ENCODE results near the gene SEPHS1. TPM values are rescaled to one million over a fixed set of nuclear protein-coding genes. Genes with fewer than 3 reads are reported as not detected.
"Not testable (repeated sequence)": the region's sequence is repeated elsewhere in the genome, so short reads cannot be mapped to it uniquely, and the experiment has no call there.

Gene SEPHS1
- total and polyA plus RNA-seq, 12 donors, result 17.6 to 38.9 (median 29.5) TPM

DNA sequence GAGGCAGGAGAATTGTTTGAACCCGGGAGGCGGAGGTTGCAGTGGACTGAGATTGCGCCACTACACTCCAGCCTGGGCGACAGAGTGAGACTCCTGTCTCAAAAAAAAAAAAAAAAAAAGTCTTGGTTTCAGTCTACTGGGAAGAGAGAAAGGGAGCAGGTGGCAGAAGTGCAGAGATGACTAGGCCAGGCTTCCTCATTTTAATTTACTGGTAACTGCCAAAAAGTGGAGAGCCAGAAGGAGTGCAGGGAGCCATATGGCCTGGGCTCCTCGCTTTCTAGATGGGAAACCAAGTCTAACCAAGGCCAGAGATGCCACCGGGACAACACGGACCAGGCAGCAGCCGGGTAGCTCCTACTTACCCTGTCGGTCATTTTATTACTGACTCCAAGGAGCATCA is 12.2 kb downstream of the SEPHS1 start:
- intact Hi-C loops (cut with DNase I), result no loop called here
- Histone ChIP-seq H3K9me3 (peaks cover 0 to 3% (median 0%) of the 10 kb centered on the region in 11 donors), H3K4me1 (peaks cover 5 to 36% (median 28%) of the 10 kb centered on the region in 9 donors), H3K27ac (no peak overlapping the region), H3K4me3 (no peak overlapping the region), H3K36me3 (peaks cover 0 to 88% (median 23%) of the 10 kb centered on the region in 9 donors), H3K27me3 (no peaks in the 10 kb centered on the region)
- ATAC-seq (no peak), DNase-seq (no peak)
- TF ChIP-seq, protein P1, sequence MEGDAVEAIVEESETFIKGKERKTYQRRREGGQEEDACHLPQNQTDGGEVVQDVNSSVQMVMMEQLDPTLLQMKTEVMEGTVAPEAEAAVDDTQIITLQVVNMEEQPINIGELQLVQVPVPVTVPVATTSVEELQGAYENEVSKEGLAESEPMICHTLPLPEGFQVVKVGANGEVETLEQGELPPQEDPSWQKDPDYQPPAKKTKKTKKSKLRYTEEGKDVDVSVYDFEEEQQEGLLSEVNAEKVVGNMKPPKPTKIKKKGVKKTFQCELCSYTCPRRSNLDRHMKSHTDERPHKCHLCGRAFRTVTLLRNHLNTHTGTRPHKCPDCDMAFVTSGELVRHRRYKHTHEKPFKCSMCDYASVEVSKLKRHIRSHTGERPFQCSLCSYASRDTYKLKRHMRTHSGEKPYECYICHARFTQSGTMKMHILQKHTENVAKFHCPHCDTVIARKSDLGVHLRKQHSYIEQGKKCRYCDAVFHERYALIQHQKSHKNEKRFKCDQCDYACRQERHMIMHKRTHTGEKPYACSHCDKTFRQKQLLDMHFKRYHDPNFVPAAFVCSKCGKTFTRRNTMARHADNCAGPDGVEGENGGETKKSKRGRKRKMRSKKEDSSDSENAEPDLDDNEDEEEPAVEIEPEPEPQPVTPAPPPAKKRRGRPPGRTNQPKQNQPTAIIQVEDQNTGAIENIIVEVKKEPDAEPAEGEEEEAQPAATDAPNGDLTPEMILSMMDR (IDR thresholded peaks at IDR 0.05), result no peak
- WGBS, 2 donors, result 93 to 94% methylated on average over 9 of the region's 9 CpGs

DNA sequence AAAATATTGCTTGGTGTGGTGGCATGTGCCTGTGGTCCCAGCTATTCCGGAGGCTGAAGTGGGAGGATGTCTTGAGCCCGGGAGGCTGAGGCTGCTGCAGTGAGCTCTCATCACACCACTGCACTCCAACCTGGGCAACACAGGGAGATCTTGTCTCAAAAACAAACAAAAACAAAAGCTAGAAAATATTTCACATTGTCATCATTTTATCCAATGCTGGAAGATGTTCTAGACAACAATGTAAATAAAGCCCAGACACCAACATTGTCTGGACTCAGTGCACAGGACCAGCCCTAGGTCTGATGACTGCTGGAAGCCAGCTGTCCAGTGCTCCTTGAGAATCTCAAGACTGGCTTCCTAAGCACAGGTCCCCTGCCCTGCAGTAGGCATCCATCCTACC is 13.5 kb downstream of the SEPHS1 start:
- Histone ChIP-seq H3K4me1 (peaks cover 5 to 26% (median 19%) of the 10 kb centered on the region in 9 donors), H3K4me3 (no peak overlapping the region), H3K27ac (no peak overlapping the region), H3K9me3 (peaks cover 0 to 4% (median 0%) of the 10 kb centered on the region in 11 donors), H3K36me3 (peaks cover 0 to 91% (median 26%) of the 10 kb centered on the region in 9 donors), H3K27me3 (no peaks in the 10 kb centered on the region)
- DNase-seq, result no peak
- intact Hi-C loops (cut with DNase I), result no loop called here
- TF ChIP-seq, protein P1 (IDR thresholded peaks at IDR 0.05), result no peak
- 97 to 100% methylated on average over 2 of the region's 2 CpGs for WGBS, 2 donors
- ATAC-seq, result no peak

DNA sequence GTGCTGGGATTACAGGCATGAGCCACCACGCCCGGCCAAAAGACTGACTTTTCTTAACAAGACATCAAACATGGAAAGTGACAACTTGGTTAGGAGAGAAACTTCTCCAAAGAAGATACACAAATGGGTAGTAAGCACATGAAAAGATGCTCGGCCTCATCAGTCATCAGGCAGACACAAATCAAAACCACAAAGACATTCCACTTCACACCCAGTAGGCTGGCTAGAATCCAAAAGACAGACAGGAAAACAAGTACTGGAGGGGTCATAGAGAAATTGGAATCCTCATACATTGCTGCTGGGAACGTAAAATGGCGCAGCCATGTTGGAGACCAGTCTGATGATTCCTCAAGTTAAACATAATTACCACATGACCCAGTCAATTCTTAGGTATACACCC is 16.4 kb downstream of the SEPHS1 start:
- ATAC-seq (no peak), DNase-seq (no peak)
- TF ChIP-seq, protein P1 (IDR thresholded peaks at IDR 0.05), result no peak
- no peak overlapping the region for H3K27ac ChIP-seq
- H3K4me1 ChIP-seq, result peaks cover 0 to 15% (median 0%) of the 10 kb centered on the region in 9 donors
- H3K4me3 ChIP-seq, result no peak overlapping the region
- intact Hi-C loops (cut with DNase I), result no loop called here
- peaks cover 0 to 100% (median 38%) of the 10 kb centered on the region in 9 donors for H3K36me3 ChIP-seq
- WGBS, 2 donors, result 92 to 94% methylated on average over 5 of the region's 5 CpGs
- peaks cover 0 to 4% (median 0%) of the 10 kb centered on the region in 11 donors for H3K9me3 ChIP-seq
- H3K27me3 ChIP-seq, result no peaks in the 10 kb centered on the region

DNA sequence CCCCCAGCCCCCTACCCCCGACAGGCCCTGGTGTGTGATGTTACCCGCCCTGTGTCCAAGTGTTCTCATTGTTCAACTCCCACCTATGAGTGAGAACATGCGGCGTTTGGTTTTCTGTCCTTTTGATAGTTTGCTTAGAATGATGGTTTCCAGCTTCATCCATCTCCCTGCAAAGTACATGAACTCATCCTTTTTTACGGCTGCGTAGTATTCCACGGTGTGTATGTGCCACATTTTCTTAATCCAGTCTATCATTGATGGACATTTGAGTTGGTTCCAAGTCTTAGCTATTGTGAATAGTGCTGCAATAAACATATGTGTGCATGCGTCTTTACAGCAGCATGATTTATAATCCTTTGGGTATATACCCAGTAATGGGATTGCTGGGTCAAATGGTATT is 17.1 kb downstream of the SEPHS1 start:
- WGBS, 2 donors, result 96 to 98% methylated on average over 8 of the region's 8 CpGs
- DNase-seq, result not testable (repeated sequence)

DNA sequence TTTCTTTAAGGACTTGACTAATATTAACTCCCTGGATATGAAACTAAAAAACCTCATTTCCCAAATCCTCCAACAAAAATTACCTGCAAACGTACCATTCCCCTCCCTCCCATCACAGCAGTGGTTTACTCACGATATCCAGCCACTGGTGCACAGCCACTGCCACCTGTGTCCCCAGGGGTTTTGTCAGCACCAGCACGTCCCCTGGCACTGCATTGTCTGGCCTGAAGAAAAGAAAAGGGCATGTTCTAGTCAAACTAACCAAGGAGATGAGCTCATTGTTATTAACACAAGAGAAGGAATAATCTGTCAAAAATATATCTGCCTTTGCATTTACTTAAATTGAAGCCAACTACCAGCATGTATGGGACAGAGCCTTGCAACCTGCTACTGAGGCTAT is 18.5 kb downstream of the SEPHS1 start:
- TF ChIP-seq, protein P1 (IDR thresholded peaks at IDR 0.05), result no peak
- H3K36me3 ChIP-seq, result peaks cover 0 to 100% (median 44%) of the 10 kb centered on the region in 9 donors

More for the DNA sequence above, 17.1 kb downstream of the SEPHS1 start:
- Histone ChIP-seq H3K36me3 (peaks cover 0 to 100% (median 44%) of the 10 kb centered on the region in 9 donors), H3K4me1 (peaks cover 0 to 11% (median 0%) of the 10 kb centered on the region in 9 donors)
- intact Hi-C loops (cut with DNase I); ATAC-seq; H3K27me3 ChIP-seq; H3K27ac ChIP-seq; H3K4me3 ChIP-seq; H3K9me3 ChIP-seq: not testable (repeated sequence)

More for the DNA sequence above, 18.5 kb downstream of the SEPHS1 start:
- no peaks in the 10 kb centered on the region for H3K27me3 ChIP-seq
- 95 to 96% methylated on average over 3 of the region's 3 CpGs for WGBS, 2 donors
- H3K27ac ChIP-seq, result no peak overlapping the region
- peaks cover 0 to 4% (median 0%) of the 10 kb centered on the region in 11 donors for H3K9me3 ChIP-seq
- H3K4me3 ChIP-seq, result no peak overlapping the region
- ATAC-seq (no peak), DNase-seq (no peak)
- peaks cover 0 to 11% (median 0%) of the 10 kb centered on the region in 9 donors for H3K4me1 ChIP-seq
- intact Hi-C loops (cut with DNase I), result no loop called here
